Psoas muscle (tissue), 8 donors: ENCODE results near the gene LOXL4. TPM values are rescaled to one million over a fixed set of nuclear protein-coding genes. Genes with fewer than 3 reads are reported as not detected.

Experiments
- ATAC-seq, 4 donors: fragments of 200-7000 bp; cut with Tn5 transposase; one replicate each; pipeline ENCODE4 v1.9.1; 2020; ENCODE audit warnings: moderate library complexity in 3 of 4, mild to moderate bottlenecking in 2 of 4
- DNase-seq, 2 donors: peaks; one replicate each; pipeline ENCODE4 v3.0.0-alpha.2; 2020
- H3K27ac ChIP-seq: fragments of 200-600 bp; one replicate; pipeline ENCODE4 v1.8.0; 2022
- H3K27me3 ChIP-seq, 3 donors: fragments of 200-600 bp in 1 of 3; one replicate each; pipeline versions ENCODE4 v1.6.1 to v1.8.0; 2013 to 2022; ENCODE audit warnings: low read length in 2 of 3, mild to moderate bottlenecking in 2 of 3, moderate library complexity in 1 of 3; ENCODE audit not compliant: insufficient read depth in 3 of 3
- H3K36me3 ChIP-seq, 2 donors: fragments of 200-600 bp in 1 of 2; one replicate each; pipeline versions ENCODE4 v1.6.1 to v1.8.0; 2013 to 2022; ENCODE audit warnings: low read depth in 1 of 2, mild to moderate bottlenecking in 1 of 2, moderate library complexity in 1 of 2; ENCODE audit not compliant: insufficient read depth in 1 of 2
- H3K4me1 ChIP-seq: fragments of 200-600 bp; one replicate; pipeline ENCODE4 v1.8.0; 2022
- H3K4me3 ChIP-seq: fragments of 200-600 bp; one replicate; pipeline ENCODE4 v1.8.0; 2022; ENCODE audit warnings: mild to moderate bottlenecking
- H3K9me3 ChIP-seq: fragments of 200-600 bp; one replicate; pipeline ENCODE4 v1.8.0; 2022
- WGBS, 3 donors: extraction: QIAGEN DNeasy Blood & Tissue Kit; methylation state at CpG; one replicate each; pipeline versions ENCODE4 v1.1.6 to v1.1.7; 2013; 5-methylcytosine and 5-hydroxymethylcytosine counted together
- intact Hi-C, 2 donors: fragments of 100-400 bp; cut with DNase I; formaldehyde crosslinking; loops; one replicate each; pipeline versions ENCODE4 v1.11.0 to v1.14.2; 2022
- polyA plus RNA-seq, 3 donors: library from polyadenylated mRNA; stranded (reverse); fragments of 200-250 nt; gene quantifications; one replicate each; pipeline ENCODE4 v1.2.3, GENCODE V29; 2013
- total RNA-seq, 4 donors: library from RNA; stranded (reverse); fragmentation: NEBNext Ultra II Directional in 2 of 4; extraction: Animal tissue kit (Norgen Biotek cat#: 25700) in 2 of 4; gene quantifications; one replicate each; pipeline versions ENCODE4 v1.2.1 to v1.2.4, GENCODE V29; 2021 to 2023
- TF ChIP-seq, protein P1 (sequence below): fragments of 200-600 bp; IDR thresholded peaks from one replicate; pipeline ENCODE4 v1.8.0; 2022; ENCODE audit warnings: antibody characterized with exemption
- donor health status: healthy with polysubstance abuse.
- donor health status: DM: no; HTN: no; CAD: no; lungs with moderate emphysema.
- donor health status: Bipolar disorder and iron deficiency.
- donor health status: healthy.
- donor health status: DM: yes; HTN: yes; CAD: no.
- donor health status: DM: no; HTN: no; CAD: no.
- donor health status: DM: no; HTN: no; CAD: no.
- donor health status: DM: yes; HTN: yes; CAD: no.

LOXL4 gene
- total and polyA plus RNA-seq, 7 donors = 2.9 to 26.3 (median 7.4) TPM

DNA sequence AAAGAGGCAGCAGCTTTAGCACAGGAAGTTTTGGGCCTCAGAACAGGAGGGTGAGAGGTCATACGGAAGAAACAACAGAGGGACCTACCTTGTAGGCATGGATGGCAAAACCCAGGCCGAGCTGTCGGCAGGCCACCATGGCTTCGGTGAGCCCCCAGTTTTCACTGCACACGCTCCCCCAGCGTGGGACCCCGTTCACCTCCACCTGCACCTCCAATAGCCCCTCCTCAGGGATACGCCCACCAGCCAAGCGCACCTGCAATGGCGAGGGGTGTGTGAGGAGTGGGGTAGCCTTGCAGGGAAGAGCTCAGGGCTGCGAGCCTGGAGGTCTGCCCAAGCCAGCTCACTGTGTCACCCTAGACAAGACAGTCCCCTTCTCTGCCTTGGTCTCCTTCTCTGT, 11.3 kb downstream of the LOXL4 start:
- TF ChIP-seq, protein P1, sequence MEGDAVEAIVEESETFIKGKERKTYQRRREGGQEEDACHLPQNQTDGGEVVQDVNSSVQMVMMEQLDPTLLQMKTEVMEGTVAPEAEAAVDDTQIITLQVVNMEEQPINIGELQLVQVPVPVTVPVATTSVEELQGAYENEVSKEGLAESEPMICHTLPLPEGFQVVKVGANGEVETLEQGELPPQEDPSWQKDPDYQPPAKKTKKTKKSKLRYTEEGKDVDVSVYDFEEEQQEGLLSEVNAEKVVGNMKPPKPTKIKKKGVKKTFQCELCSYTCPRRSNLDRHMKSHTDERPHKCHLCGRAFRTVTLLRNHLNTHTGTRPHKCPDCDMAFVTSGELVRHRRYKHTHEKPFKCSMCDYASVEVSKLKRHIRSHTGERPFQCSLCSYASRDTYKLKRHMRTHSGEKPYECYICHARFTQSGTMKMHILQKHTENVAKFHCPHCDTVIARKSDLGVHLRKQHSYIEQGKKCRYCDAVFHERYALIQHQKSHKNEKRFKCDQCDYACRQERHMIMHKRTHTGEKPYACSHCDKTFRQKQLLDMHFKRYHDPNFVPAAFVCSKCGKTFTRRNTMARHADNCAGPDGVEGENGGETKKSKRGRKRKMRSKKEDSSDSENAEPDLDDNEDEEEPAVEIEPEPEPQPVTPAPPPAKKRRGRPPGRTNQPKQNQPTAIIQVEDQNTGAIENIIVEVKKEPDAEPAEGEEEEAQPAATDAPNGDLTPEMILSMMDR = no peak
- Histone ChIP-seq H3K9me3 (no peaks in the 10 kb centered on the region), H3K27ac (no peak overlapping the region), H3K4me3 (no peak overlapping the region), H3K4me1 (peaks cover 5% of the 10 kb centered on the region), H3K36me3 (peaks cover 0 to 54% of the 10 kb centered on the region in 2 donors), H3K27me3 (no peaks in the 10 kb centered on the region)
- DNase-seq (no peak), ATAC-seq (no peak)
- intact Hi-C loops = loop anchor here in 1 of 2 donors (10.0 kb wide), 1 partner anchor 408 kb away; no protein-coding TSS in a partner anchor
- WGBS, 3 donors = 94 to 98% (median 96%) methylated on average over 11 of the region's 11 CpGs

DNA sequence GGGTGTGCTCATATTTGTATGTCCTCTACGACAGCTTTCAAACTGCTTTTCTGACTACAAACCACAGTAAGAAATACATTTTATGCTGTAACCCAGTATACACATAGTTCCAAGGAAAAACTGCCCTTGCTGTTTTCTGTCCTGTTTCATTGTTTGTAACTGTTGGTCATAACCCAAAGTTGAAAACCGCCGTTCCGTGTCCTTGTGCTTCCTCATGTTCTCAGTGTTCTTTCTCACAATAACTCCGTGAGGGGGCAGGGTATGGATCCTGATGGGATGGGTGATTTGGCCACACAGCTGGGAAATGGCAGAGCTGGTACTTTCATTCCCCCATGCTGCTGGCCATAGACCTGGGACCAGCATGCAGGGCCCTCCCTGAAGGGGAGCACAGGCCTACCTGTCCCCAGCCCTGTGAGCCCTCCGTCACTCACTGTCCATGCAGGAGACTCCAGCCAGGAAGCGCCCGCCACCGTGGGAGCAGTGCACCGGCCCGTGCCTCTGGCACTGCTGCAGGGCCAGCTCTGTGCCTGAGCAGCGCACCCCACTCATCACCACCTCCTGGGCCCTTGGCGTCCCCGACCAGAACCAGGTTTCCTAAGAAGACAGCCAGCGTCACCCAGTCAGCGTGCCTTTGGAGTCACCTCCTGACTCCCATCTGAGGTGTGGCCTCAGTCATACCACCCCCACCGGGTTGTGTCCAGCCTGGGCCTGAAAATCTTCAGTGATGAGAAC, 12.7 kb downstream of the LOXL4 start:
- peaks cover 5% of the 10 kb centered on the region for H3K4me1 ChIP-seq
- DNase-seq (no peak), ATAC-seq (peak in 1 of 4 donors; percentile 18)
- intact Hi-C loops = loop anchor here in 1 of 2 donors (10.0 kb wide), 1 partner anchor 409 kb away; no protein-coding TSS in a partner anchor
- H3K9me3 ChIP-seq = no peaks in the 10 kb centered on the region
- H3K27me3 ChIP-seq = no peaks in the 10 kb centered on the region
- H3K4me3 ChIP-seq = no peak overlapping the region
- TF ChIP-seq, protein P1 = no peak
- no peak overlapping the region for H3K27ac ChIP-seq
- WGBS, 3 donors = 68 to 83% (median 72%) methylated on average over 16 to 17 of the region's 17 CpGs
- H3K36me3 ChIP-seq = peaks cover 0 to 67% of the 10 kb centered on the region in 2 donors

DNA sequence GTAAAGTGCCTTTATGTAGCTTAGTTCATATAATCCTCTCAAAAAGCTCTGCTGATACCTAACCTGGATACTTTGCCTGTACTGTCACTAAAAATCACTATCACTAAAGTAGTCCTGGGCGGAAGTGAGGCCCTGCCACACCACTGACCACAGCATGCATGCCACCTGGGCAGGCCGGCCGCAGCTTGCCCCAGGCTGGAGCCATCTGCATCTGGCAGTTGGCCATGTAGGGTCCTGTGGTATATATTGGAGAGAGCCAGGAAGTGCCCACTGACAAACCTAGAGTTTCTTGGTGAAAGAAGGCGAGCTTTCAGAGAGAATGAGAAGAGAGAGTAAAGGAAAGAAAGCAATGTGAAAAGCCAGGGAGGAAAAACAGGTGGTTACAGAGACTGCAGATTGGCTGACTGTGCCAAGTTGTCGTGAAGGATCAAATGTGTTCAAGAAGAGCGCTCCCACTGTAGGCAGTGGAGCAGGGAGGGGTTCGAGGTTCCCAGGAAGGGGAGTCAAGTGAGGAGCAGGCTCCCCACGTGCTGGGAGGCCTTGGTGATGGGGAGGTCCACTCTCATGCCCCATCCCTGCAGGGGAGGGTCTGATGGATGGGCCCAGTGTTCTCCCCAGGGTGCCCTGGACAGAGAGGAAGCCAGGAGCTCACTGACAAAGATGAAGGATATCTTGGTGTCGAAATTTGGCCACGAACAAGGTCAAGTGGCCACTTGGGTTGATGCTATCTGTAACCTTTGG, 13.6 kb downstream of the LOXL4 start:
- intact Hi-C loops = loop anchor here in 1 of 2 donors (10.0 kb wide), 1 partner anchor 410 kb away; no protein-coding TSS in a partner anchor
- no peak overlapping the region for H3K27ac ChIP-seq
- no peaks in the 10 kb centered on the region for H3K9me3 ChIP-seq
- DNase-seq (no peak), ATAC-seq (peak in 2 of 4 donors; percentile 3 to 14)
- H3K36me3 ChIP-seq = peaks cover 0 to 76% of the 10 kb centered on the region in 2 donors
- no peaks in the 10 kb centered on the region for H3K27me3 ChIP-seq
- peaks cover 5% of the 10 kb centered on the region for H3K4me1 ChIP-seq
- 54 to 76% (median 61%) methylated on average over 10 of the region's 10 CpGs for WGBS, 3 donors
- TF ChIP-seq, protein P1 = no peak
- no peak overlapping the region for H3K4me3 ChIP-seq

DNA sequence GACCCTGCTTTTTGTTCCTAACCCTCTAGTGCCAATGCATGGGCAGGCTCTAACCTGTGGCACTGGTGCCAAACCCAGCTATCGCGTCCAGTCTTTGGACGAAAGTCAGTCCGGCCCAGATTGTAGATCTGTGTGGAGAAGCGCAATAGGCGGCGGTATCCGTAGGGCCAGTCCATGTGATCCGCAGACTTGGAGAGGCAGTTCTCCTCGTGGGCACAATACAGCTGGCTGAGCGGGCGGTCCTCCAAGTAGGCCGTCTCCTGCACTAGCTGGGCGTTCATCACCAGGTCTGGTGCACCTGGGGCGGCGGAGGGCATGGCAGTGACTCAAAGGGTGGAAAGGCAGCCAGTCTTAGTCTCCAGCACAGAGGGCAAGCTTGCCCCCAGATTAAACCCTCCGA, 14.5 kb downstream of the LOXL4 start:
- H3K4me1 ChIP-seq = no peaks in the 10 kb centered on the region
- no peak overlapping the region for H3K27ac ChIP-seq
- H3K27me3 ChIP-seq = no peaks in the 10 kb centered on the region
- WGBS, 3 donors = 77 to 92% (median 82%) methylated on average over 17 of the region's 17 CpGs
- intact Hi-C loops = loop anchor here in 1 of 2 donors (10.0 kb wide), 1 partner anchor 411 kb away; no protein-coding TSS in a partner anchor
- DNase-seq = no peak
- peak in 3 of 4 donors; percentile 21 to 27 (median 27) for ATAC-seq
- TF ChIP-seq, protein P1 = no peak
- H3K9me3 ChIP-seq = no peaks in the 10 kb centered on the region
- H3K36me3 ChIP-seq = peaks cover 0 to 85% of the 10 kb centered on the region in 2 donors
- H3K4me3 ChIP-seq = no peak overlapping the region
